Kidney (tissue), 14 donors: ENCODE data around the gene PITPNC1. TPM values are rescaled to one million over a fixed set of nuclear protein-coding genes. Genes with fewer than 3 reads are reported as not detected.

ENCODE experiments used
- DNase-seq, 5 donors: peaks; one replicate each; pipeline ENCODE4 v3.0.0-alpha.2; 2013 to 2020
- FAIRE-seq: peaks from 2 replicates; lab custom pipeline; 2012; peaks lifted over from hg19 to GRCh38; lab: Jason Lieb, UNC
- H3K27ac ChIP-seq, 2 donors: one replicate each; pipeline ENCODE4 v1.7.0; 2013; ENCODE audit warnings: low read depth in 2 of 2, low read length in 2 of 2, inconsistent platforms in 1 of 2
- H3K27me3 ChIP-seq: one replicate; pipeline ENCODE4 v1.7.1; 2013; ENCODE audit warnings: low read length, inconsistent platforms; ENCODE audit not compliant: control insufficient read depth, insufficient read depth
- H3K36me3 ChIP-seq, 3 donors: one replicate each; pipeline versions ENCODE4 v1.7.0 to v1.7.1; 2013; ENCODE audit warnings: low read length in 3 of 3, control low read depth in 1 of 3, inconsistent platforms in 1 of 3; ENCODE audit not compliant: insufficient read depth in 3 of 3, control insufficient read depth in 2 of 3
- H3K4me1 ChIP-seq, 3 donors: one replicate each; pipeline versions ENCODE4 v1.7.0 to v1.7.1; 2013; ENCODE audit warnings: low read length in 3 of 3, inconsistent platforms in 1 of 3, low read depth in 1 of 3; ENCODE audit not compliant: control insufficient read depth in 2 of 3, insufficient read depth in 2 of 3
- H3K4me3 ChIP-seq, 3 donors: one replicate each; pipeline versions ENCODE4 v1.7.0 to v1.8.1; 2013; ENCODE audit warnings: low read length in 3 of 3, control low read depth in 1 of 3, inconsistent platforms in 1 of 3
- H3K9ac ChIP-seq, 3 donors: one replicate each; pipeline versions ENCODE4 v1.7.0 to v1.7.1; 2013; ENCODE audit warnings: low read length in 3 of 3, control low read depth in 1 of 3, inconsistent platforms in 1 of 3
- H3K9me3 ChIP-seq, 3 donors: one replicate each; pipeline versions ENCODE4 v1.7.0 to v1.7.1; 2013; ENCODE audit warnings: low read length in 3 of 3, control low read depth in 1 of 3, inconsistent platforms in 1 of 3; ENCODE audit not compliant: control insufficient read depth in 2 of 3, insufficient read depth in 1 of 3
- intact Hi-C: fragments of 100-400 bp; cut with DNase I; formaldehyde crosslinking; loops from one replicate; pipeline ENCODE4 v1.11.1; 2022
- polyA plus RNA-seq: library from polyadenylated mRNA; stranded (reverse); fragments of 350-450 nt; fragmentation: Illumina TruSeq; extraction: RNeasy Lipid Tissue Mini Kit (QIAGEN cat#74804); gene quantifications from one replicate; pipeline ENCODE4 v1.2.3, GENCODE V29; 2014; ENCODE audit warnings: low read depth, low replicate concordance; ENCODE audit not compliant: insufficient read depth
- total RNA-seq: library from RNA; stranded (reverse); fragmentation: NEBNext Ultra II Directional; extraction: Animal tissue kit (Norgen Biotek cat#: 25700); gene quantifications from one replicate; pipeline ENCODE4 v1.2.1, GENCODE V29; 2021
- TF ChIP-seq, protein P1 (sequence below): IDR thresholded peaks from 3 replicates; pipeline ENCODE4 v1.5.1; 2012; ENCODE audit warnings: mild to moderate bottlenecking, moderate library complexity, borderline replicate concordance; ENCODE audit not compliant: insufficient read depth; ENCODE audit errors: extremely low read depth
- donor health status: control.
- donor health status: control.
- donor health status: control.
- donor health status: control.
- donor health status: control.
- donor health status: DM: yes; HTN: yes; CAD: no.
- donor health status: Normal renal cell carcinoma (clear cell type).

PITPNC1 gene
- total and polyA plus RNA-seq, 2 donors from 2014 or later: 14.2 to 41.3 TPM

DNA sequence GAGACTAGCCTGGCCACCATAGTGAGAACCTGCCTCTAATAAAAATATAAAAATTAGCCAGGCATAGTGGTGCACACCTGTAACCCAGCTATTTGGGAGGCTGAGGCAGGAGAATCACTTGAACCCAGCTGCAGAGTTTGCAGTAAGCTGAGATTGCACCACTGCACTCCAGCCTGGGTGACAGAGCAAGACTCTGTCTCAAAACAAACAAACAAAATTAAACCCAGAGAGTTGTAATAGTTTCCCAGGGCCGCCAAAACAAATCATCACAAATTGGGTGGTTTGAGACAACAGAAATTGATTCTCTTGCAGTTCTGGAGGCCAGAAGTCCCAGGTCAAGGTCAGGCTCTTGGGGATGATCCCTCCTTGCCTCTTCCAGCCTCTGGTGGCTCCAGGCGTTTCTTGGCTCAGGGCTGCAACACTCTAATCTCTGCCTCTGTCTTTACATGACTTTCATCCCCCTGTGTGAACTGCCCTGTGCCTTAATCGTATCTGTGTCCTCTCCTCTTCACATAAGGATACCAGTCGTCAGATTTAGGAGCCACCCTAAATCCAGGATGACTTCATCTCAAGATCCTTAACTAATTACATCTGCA lies 240.3 kb downstream of the PITPNC1 start:
- TF ChIP-seq, protein P1, sequence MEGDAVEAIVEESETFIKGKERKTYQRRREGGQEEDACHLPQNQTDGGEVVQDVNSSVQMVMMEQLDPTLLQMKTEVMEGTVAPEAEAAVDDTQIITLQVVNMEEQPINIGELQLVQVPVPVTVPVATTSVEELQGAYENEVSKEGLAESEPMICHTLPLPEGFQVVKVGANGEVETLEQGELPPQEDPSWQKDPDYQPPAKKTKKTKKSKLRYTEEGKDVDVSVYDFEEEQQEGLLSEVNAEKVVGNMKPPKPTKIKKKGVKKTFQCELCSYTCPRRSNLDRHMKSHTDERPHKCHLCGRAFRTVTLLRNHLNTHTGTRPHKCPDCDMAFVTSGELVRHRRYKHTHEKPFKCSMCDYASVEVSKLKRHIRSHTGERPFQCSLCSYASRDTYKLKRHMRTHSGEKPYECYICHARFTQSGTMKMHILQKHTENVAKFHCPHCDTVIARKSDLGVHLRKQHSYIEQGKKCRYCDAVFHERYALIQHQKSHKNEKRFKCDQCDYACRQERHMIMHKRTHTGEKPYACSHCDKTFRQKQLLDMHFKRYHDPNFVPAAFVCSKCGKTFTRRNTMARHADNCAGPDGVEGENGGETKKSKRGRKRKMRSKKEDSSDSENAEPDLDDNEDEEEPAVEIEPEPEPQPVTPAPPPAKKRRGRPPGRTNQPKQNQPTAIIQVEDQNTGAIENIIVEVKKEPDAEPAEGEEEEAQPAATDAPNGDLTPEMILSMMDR: no peak
- intact Hi-C loops: no loop called here
- no peak for FAIRE-seq
- no peaks in the 10 kb centered on the region for H3K27me3 ChIP-seq
- H3K36me3 ChIP-seq: no peaks in the 10 kb centered on the region
- no peak for DNase-seq
- no peaks in the 10 kb centered on the region for H3K9me3 ChIP-seq
- H3K9ac ChIP-seq: no peak overlapping the region
- H3K4me3 ChIP-seq: no peak overlapping the region
- H3K4me1 ChIP-seq: no peaks in the 10 kb centered on the region
- H3K27ac ChIP-seq: no peak overlapping the region

DNA sequence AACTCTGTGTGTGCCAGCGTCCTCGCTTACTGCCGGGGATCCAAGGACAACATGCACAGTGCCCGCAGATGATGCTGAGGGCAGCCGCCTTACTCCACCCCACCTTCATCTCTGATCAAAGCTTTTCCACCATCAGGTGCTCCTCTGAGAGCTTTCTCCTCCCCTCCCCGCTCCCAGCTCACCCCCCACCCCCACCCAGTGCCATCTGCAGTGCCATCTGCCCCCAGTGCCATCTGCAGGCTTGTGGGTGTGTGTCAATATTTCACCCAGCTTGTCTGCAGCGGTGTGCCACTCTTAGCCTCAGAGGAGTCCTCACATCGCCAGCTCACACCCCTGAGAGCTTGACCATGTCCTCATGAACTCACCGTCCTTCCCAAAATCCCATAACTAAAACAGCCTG lies 242.5 kb downstream of the PITPNC1 start:
- intact Hi-C loops: no loop called here
- TF ChIP-seq, protein P1: no peak

GRCh38 chr17:67620088-67620487 lies 243.0 kb downstream of the PITPNC1 start:
- Histone ChIP-seq H3K4me3 (no peak overlapping the region), H3K27ac (no peak overlapping the region), H3K36me3 (no peaks in the 10 kb centered on the region), H3K9me3 (no peaks in the 10 kb centered on the region), H3K9ac (no peak overlapping the region), H3K4me1 (no peaks in the 10 kb centered on the region), H3K27me3 (no peaks in the 10 kb centered on the region)
- intact Hi-C loops: no loop called here
- TF ChIP-seq, protein P1: no peak
- no peak for DNase-seq
- FAIRE-seq: no peak

More for the DNA sequence above, 242.5 kb downstream of the PITPNC1 start:
- FAIRE-seq (no peak), DNase-seq (no peak)
- Histone ChIP-seq H3K9ac (no peak overlapping the region), H3K9me3 (no peaks in the 10 kb centered on the region), H3K4me3 (no peak overlapping the region), H3K27ac (no peak overlapping the region), H3K36me3 (no peaks in the 10 kb centered on the region), H3K4me1 (no peaks in the 10 kb centered on the region), H3K27me3 (no peaks in the 10 kb centered on the region)

GRCh38 chr17:67620636-67621035 lies 243.6 kb downstream of the PITPNC1 start:
- DNase-seq (peak in 1 of 5 donors; percentile 12), FAIRE-seq (no peak)
- H3K27me3 ChIP-seq: no peaks in the 10 kb centered on the region
- H3K27ac ChIP-seq: no peak overlapping the region
- no peak overlapping the region for H3K4me3 ChIP-seq
- no peaks in the 10 kb centered on the region for H3K36me3 ChIP-seq
- H3K9me3 ChIP-seq: no peaks in the 10 kb centered on the region
- H3K4me1 ChIP-seq: no peaks in the 10 kb centered on the region
- no peak overlapping the region for H3K9ac ChIP-seq
- TF ChIP-seq, protein P1: no peak
- intact Hi-C loops: no loop called here
